Neural crest cell (in vitro differentiated cells): ENCODE data around the gene AMIGO3. TPM values are rescaled to one million over a fixed set of nuclear protein-coding genes. Genes with fewer than 3 reads are reported as not detected.

ENCODE experiments used
- DNase-seq: peaks from one replicate; pipeline ENCODE4 v3.0.0; 2021; ENCODE audit warnings: low read depth, mixed read lengths, low spot score
- H3K27ac Mint-ChIP-seq: one replicate; pipeline ENCODE4 v1.8.0; 2021; ENCODE audit warnings: mild to moderate bottlenecking, mixed read lengths; ENCODE audit not compliant: unreplicated experiment
- H3K27me3 Mint-ChIP-seq: 2 replicates; pipeline ENCODE4 v1.8.0; 2021; ENCODE audit warnings: low read depth, mild to moderate bottlenecking, mixed read lengths
- H3K36me3 Mint-ChIP-seq: 2 replicates; pipeline ENCODE4 v1.8.0; 2021; ENCODE audit warnings: low read depth, mild to moderate bottlenecking, mixed read lengths
- H3K4me1 Mint-ChIP-seq: 2 replicates; pipeline ENCODE4 v1.8.0; 2021; ENCODE audit warnings: mixed read lengths
- H3K4me3 Mint-ChIP-seq: one replicate; pipeline ENCODE4 v1.8.0; 2021; ENCODE audit warnings: mild to moderate bottlenecking, mixed read lengths
- H3K9me3 Mint-ChIP-seq: 2 replicates; pipeline ENCODE4 v1.8.0; 2021; ENCODE audit warnings: mixed read lengths
- total RNA-seq: library from RNA; stranded (reverse); gene quantifications from 2 replicates; pipeline ENCODE4 v1.2.1, GENCODE V29; 2021
- TF ChIP-seq, protein P1 (sequence below): fragments of 200-600 bp; sonication (generic); conservative IDR thresholded peaks from 2 replicates; pipeline ENCODE4 v1.5.0; 2021; ENCODE audit warnings: antibody characterized with exemption, mild to moderate bottlenecking

The AMIGO3 gene
- total RNA-seq, 1 donor from 2014 or later, result 0.96 TPM

DNA sequence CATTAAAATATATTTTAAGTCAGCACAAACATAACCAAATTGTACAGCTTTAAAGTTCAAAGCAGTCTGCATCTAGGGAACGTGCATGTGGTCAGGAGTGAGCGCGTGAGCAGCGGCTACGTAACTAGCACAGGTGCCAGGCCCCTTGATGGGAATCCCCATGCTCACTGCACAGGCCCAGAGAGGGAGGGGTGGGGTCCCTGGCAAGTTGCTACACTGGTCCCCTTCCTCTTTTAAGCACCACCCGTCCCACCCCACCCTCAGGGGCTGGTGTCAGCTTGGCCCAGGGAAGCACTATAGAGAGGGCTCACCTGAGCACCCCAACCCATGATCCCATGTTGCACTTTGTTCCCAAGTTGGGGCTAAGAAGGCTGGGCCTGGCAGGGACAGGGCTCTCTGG lies 5.1 kb upstream of the AMIGO3 start:
- Mint-ChIP-seq H3K27me3 (peaks cover 10% of the 10 kb centered on the region), H3K9me3 (no peaks in the 10 kb centered on the region), H3K27ac (peak overlapping the region; percentile 100), H3K4me1 (peaks cover 24% of the 10 kb centered on the region), H3K36me3 (peaks cover 6% of the 10 kb centered on the region), H3K4me3 (peak overlapping the region; percentile 98)
- TF ChIP-seq, protein P1, sequence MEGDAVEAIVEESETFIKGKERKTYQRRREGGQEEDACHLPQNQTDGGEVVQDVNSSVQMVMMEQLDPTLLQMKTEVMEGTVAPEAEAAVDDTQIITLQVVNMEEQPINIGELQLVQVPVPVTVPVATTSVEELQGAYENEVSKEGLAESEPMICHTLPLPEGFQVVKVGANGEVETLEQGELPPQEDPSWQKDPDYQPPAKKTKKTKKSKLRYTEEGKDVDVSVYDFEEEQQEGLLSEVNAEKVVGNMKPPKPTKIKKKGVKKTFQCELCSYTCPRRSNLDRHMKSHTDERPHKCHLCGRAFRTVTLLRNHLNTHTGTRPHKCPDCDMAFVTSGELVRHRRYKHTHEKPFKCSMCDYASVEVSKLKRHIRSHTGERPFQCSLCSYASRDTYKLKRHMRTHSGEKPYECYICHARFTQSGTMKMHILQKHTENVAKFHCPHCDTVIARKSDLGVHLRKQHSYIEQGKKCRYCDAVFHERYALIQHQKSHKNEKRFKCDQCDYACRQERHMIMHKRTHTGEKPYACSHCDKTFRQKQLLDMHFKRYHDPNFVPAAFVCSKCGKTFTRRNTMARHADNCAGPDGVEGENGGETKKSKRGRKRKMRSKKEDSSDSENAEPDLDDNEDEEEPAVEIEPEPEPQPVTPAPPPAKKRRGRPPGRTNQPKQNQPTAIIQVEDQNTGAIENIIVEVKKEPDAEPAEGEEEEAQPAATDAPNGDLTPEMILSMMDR, result no peak
- no peak for DNase-seq

DNA sequence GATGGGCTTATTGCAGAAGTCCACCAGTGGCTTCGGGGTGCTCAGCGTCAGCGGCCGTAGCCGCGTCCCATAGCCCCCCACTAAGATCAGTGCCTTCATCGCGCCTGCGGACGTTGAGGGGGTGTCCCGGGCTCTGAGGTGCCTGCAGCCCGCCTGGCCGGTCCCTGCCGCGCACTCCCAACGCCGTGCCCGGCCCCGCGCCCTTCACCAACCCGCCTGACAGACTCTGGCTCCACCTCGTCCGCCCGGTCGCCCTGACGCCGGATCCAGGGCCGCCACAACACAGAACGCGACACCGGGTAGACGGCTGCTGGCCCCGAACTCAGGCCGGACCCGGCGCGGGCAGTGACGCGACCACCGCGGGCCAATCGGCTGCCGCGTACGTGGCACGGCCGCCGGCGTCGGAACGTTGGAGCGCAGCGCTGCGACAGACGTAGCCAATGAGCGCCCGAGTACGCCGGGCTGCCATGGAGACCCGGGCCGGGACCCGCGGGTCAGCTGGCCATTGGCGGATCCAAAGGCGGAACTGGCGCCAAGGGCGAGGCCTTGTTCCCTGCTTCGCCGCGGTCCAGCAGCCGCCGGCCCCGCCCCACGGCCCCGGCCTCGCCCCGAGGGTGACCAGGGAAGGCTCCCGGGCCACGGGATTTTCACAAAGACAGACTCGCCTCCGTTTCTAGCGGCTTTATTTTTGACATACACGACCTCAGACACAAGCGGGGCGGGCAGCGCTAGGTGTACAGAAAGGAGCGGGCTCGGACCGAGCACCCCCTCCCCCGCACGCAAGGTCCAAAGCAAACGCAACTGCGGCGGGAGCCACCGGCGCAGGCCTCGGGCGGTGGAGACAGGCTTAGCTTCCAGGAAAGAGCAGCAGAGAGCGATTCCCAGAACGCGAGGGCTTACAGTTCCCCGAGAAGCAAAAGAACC lies 4.4 kb upstream of the AMIGO3 start, which contains the start of gene GMPPB:
Gene GMPPB (minus strand): TSS at position 324 of the 924 bp plus-strand sequence. CDS start 225 bp downstream, at position 99.
- Mint-ChIP-seq H3K4me3 (peak within 1 kb of the TSS; percentile 98), H3K27ac (peak within 1 kb of the TSS; percentile 100), H3K27me3 (peaks cover 17% of the 10 kb centered on the region), H3K9me3 (no peaks in the 10 kb centered on the region), H3K36me3 (peaks cover 8% of the 10 kb centered on the region), H3K4me1 (peaks cover 31% of the 10 kb centered on the region)
- DNase-seq, result peak; percentile 87
- TF ChIP-seq, protein P1, result no peak

DNA sequence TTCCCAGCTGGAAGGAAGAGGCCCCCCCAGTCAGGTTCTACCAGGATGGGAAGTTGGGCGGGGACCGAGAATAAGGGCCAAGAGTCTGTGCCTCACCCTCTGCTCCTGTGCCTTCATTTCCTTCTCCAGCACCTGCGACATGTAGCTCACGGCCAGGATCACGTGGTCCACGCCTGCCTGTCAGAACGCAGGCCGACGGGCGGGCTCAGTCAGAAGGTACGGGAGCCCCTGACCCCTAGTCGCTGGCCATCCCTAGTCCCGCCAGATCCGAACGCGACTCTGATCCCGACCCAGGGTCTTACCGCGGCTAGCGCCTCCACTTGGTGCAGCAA lies 3.8 kb upstream of the AMIGO3 start:
- Mint-ChIP-seq H3K4me1 (peaks cover 36% of the 10 kb centered on the region), H3K4me3 (peak overlapping the region; percentile 98), H3K36me3 (peaks cover 8% of the 10 kb centered on the region), H3K9me3 (no peaks in the 10 kb centered on the region), H3K27me3 (peaks cover 19% of the 10 kb centered on the region), H3K27ac (peak overlapping the region; percentile 96)
- TF ChIP-seq, protein P1, result no peak
- no peak for DNase-seq

DNA sequence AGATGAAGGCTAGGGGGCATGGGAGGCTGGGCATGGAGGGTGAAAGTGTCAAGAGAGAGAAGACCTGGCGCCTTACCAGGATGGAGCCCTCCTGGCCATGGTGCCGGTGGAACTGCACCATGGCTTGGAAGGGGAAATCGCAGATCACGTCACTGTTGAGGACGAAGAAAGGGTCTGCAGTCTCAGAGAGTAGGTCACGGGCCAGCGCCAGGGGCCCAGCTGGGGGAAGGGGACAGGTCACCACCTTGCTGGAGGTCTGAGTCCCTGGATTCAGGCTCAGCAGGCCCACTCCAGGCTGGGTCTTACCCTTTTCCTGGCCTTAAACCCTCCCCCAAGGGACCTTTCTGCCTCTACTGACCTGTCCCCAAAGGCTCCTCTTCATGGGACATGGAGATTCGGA lies 3.4 kb upstream of the AMIGO3 start:
- peak overlapping the region; percentile 98 for H3K4me3 Mint-ChIP-seq
- peak overlapping the region; percentile 96 for H3K27ac Mint-ChIP-seq
- H3K36me3 Mint-ChIP-seq, result peaks cover 8% of the 10 kb centered on the region
- DNase-seq, result no peak
- peaks cover 36% of the 10 kb centered on the region for H3K4me1 Mint-ChIP-seq
- peaks cover 19% of the 10 kb centered on the region for H3K27me3 Mint-ChIP-seq
- TF ChIP-seq, protein P1, result no peak
- H3K9me3 Mint-ChIP-seq, result no peaks in the 10 kb centered on the region

DNA sequence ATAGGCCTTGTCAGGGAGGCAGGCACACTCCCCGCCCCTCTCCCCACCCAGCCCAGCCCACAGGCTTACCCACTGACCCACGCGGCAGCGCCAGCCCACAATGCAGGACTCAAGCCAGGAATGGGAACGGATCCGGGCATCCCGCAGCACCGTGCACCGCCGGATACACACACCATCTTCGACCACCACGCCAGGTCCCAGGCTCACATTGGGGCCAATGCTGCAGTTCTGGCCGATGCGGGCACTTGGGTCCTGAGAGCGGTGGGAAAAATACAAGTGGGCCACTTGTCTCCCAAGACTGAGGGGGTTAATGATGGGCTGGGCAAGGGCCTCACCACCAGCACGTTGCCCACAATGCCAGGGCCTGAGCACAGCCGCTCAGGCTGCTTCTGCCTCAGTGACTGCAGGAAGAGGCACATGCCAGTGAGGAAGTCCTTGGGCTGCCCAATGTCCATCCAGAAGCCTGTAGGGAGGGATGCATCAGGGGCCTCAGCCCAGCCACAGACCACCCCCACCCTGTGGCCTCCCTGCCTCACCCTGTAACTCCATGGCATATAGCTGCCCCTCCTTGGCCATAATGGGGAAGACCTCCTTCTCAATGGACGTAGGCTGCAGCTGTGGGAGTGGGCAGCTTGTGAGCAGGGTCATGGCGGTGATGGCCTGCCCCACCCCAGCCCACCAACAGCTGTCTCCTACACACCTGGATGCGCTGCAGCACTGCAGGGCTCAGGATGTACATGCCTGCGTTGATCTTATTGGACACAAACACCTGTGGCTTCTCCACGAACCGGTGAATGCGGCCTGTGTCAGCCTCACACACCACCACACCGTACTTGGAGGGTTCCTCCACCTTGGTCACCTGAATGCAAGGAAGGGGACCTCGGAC lies 2.7 kb upstream of the AMIGO3 start:
- peaks cover 36% of the 10 kb centered on the region for H3K4me1 Mint-ChIP-seq
- peak overlapping the region; percentile 98 for H3K4me3 Mint-ChIP-seq
- H3K9me3 Mint-ChIP-seq, result no peaks in the 10 kb centered on the region
- peaks cover 19% of the 10 kb centered on the region for H3K27me3 Mint-ChIP-seq
- H3K27ac Mint-ChIP-seq, result no peak overlapping the region
- H3K36me3 Mint-ChIP-seq, result peaks cover 8% of the 10 kb centered on the region
- TF ChIP-seq, protein P1, result no peak
- no peak for DNase-seq
